HG03520 (cell line): Measurements from ENCODE around the gene XYLT1.
"Not testable (repeated sequence)": the region's sequence is repeated elsewhere in the genome, so short reads cannot be mapped to it uniquely, and the experiment has no call there.

Source experiments
- ATAC-seq: cut with Tn5 transposase; IDR thresholded peaks from one replicate; pipeline ENCODE4 v1.9.1; 2021; ENCODE audit warnings: mild to moderate bottlenecking, moderate library complexity; ENCODE audit not compliant: unreplicated experiment

XYLT1 gene

GRCh38 chr16:17470908-17471718, at the start of gene XYLT1:
Gene XYLT1, minus strand, starts transcription at chr16:17470960. Its CDS starts 164 bp downstream, at chr16:17470796.
- ATAC-seq: no peak

GRCh38 chr16:17520111-17520510, 49.4 kb upstream of the XYLT1 start:
- ATAC-seq: no peak

GRCh38 chr16:17519101-17519955, 48.6 kb upstream of the XYLT1 start:
- ATAC-seq: no peak

GRCh38 chr16:17518441-17518840, 47.7 kb upstream of the XYLT1 start:
- ATAC-seq: no peak

GRCh38 chr16:17515421-17516210, 44.9 kb upstream of the XYLT1 start:
- ATAC-seq: no peak

- ATAC-seq: no peak
Observed at GRCh38 chr16:17512636-17513220, 42.0 kb upstream of the XYLT1 start.

- no peak for ATAC-seq
Observed at GRCh38 chr16:17511340-17511739, 40.6 kb upstream of the XYLT1 start.

- ATAC-seq: no peak
Observed at GRCh38 chr16:17510567-17510966, 39.8 kb upstream of the XYLT1 start.

- no peak for ATAC-seq
Observed at GRCh38 chr16:17509194-17509593, 38.4 kb upstream of the XYLT1 start.

- no peak for ATAC-seq
Observed at GRCh38 chr16:17508303-17508702, 37.5 kb upstream of the XYLT1 start.

GRCh38 chr16:17507516-17507915, 36.8 kb upstream of the XYLT1 start:
- ATAC-seq: not testable (repeated sequence)

GRCh38 chr16:17505828-17506227, 35.1 kb upstream of the XYLT1 start:
- ATAC-seq: not testable (repeated sequence)

GRCh38 chr16:17504050-17504449, 33.3 kb upstream of the XYLT1 start:
- ATAC-seq: no peak

- ATAC-seq: no peak
Observed at GRCh38 chr16:17503331-17503730, 32.6 kb upstream of the XYLT1 start.

- ATAC-seq: no peak
Observed at GRCh38 chr16:17501321-17501720, 30.6 kb upstream of the XYLT1 start.

GRCh38 chr16:17499223-17499902, 28.6 kb upstream of the XYLT1 start:
- ATAC-seq: no peak

- no peak for ATAC-seq
Observed at GRCh38 chr16:17497648-17498047, 26.9 kb upstream of the XYLT1 start.

GRCh38 chr16:17496891-17497290, 26.1 kb upstream of the XYLT1 start:
- ATAC-seq: no peak

- no peak for ATAC-seq
Observed at GRCh38 chr16:17493012-17493411, 22.3 kb upstream of the XYLT1 start.

GRCh38 chr16:17491140-17491662, 20.4 kb upstream of the XYLT1 start:
- ATAC-seq: no peak
